Measurements from ENCODE around the gene QRSL1.
"Not testable (repeated sequence)": the region's sequence is repeated elsewhere in the genome, so short reads cannot be mapped to it uniquely, and the experiment has no call there.

QRSL1 gene

DNA sequence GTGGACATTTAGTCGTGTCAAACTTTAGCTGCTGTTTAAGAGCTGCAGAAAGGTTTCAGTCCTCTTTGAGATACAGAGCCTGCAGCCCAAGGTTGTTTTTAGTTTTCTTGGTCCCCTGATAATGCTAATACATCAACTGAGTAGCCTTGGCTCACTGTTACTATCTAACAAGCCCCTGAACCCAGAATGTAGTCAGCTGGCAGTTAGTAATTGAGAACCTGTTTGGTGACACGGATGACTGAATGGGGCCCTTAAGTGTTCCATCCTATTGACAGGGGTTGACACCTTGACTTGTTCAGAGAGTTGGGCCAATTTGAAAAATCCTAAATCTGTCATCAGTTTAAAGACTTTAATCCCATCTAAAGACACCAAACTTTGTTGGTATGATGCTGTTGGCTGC lies 2.9 kb upstream of the QRSL1 start:
- no peak for DNase-seq

DNA sequence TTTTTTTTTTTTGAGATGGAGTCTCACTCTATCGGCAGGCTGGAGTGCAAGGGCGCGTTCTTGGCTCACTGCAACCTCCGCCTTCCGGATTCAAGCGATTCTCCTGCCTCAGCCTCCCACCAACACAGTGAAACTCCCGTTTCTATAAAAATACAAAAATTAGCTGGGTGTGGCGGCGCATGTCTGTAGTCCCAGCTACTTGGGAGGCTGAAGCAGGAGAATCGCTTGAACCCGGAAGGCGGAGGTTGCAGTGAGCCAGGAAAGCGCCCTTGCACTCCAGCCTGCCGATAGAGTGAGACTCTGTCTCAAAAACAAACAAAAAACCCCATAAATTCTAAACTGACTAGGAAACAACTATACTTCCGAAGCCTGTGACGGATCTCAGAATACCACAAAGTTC lies 1.6 kb upstream of the QRSL1 start:
- DNase-seq, result not testable (repeated sequence)

DNA sequence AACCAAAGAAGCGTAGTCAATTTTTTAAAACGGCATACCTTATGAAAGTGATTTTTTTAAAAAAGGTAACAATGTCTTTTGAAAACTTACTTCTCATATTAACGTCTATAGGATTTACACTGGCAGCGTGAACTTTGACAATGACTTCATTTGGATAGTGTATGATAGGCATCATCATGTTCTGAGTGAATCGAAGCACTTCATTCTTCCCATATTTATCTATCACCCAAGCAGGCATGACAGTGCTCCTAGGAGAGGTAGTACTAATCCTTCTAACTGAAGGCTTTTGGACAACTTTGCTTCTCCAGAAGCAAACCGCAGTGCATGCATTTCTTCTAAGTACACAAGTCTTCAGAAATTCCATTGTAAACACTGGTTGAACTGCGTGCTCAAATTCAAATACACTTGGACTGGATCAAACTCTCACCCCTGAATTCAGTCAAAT lies 698 bp upstream of the QRSL1 start:
- no peak for DNase-seq

DNA sequence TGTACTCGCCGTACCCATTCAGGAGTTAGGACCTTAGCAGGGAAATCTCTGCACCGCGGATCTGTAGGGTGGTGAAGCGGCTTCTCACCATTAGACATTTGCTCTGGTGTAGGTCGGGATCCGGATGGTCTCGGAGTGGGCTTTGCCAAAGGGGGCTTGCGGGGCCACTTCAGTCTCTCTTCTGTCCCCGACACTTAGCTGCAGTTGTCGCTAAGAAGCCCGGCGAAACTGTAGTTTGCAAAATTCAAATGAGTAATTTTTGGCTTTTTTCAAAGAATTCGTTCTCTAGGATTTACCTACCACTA lies 433 bp downstream of the QRSL1 start:
- DNase-seq, result no peak

DNA sequence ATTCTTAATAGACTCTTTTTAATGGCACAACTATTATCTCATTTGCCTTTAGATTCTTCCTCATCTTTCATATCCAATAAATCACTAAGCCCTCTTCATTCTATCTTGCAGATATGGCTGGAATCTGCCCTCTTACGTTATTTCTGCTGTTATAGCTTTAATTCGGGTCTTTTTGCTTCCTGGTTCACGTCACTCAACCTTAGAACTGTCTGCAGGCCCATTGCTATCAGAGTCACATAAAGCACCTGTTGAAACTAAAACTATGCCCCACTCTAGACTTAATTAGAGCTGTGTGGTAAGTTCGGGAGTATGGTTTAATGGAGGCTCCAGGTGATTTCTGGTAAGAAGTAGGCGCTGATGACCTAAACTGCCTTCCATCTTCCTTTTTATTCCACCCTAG lies 988 bp downstream of the QRSL1 start:
- no peak for DNase-seq

DNA sequence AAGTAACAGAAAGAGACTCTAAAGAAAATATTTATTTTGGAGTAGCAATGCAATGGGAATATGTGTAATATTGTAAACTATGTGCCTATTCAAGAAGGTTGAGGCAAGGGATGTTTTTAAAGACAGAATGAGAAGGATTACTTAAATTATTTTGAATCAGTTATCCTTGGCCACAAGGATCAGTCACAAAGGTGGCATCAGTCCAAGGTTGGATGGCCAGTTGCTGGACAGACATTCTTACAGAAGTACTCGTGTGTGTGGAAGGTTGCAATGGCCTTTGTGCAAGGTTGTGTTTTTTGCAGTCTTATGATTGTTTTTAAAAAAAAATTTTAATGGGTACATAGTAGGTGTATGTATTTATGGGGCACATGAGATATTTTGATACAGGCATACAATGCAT lies 2.0 kb downstream of the QRSL1 start:
- DNase-seq, result no peak

DNA sequence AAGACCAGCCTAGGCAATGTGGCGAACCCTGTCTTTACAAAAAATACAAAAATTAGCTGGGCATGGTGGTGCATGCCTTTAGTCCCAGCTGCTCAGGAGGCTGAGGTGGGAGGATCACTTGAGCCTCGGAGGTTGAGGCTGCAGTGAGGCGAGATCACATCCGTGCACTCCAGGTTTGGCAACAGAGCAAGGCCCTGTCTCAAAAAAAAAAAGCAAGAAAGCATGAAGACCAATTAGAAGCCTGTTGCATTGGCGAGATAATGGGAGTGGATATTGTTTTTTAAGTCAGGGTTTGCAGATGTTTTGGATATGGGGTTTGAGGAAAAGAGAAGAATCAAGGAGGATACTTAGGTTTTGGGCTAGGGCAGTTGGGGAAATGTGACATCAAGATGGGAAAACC lies 5.2 kb downstream of the QRSL1 start:
- DNase-seq, result no peak

DNA sequence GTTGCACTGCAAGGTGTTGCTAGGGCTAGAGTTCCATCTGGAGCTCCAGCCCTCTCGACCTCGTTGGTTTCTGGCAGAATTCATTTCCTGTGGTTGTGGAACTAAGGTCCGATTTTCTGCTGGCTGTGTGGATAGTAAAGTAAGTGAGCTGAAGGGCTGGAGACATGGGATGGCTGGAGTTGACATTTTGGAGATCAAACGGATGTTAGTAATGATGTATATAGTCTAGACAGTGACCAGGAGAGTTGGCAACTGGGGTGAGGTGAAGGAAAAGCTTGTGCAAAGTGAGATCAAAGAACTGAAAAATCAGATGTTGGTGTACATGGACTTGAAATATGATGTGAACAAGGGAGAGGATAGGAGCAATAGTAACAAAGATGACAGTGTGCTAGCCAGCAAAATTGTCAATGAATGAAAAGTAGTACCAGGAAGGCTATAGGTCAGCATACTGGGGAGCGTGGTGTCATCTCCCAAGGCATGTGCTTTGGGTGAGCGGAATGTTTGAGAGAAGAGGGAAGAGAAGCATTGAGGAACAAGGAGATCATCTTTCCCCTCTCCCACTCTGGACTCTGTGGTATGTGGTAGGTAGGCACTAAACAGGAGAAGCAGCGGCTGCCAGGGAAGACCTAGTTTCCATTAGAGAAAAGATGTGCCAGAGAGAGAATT lies 7.8 kb downstream of the QRSL1 start:
- no peak for DNase-seq

DNA sequence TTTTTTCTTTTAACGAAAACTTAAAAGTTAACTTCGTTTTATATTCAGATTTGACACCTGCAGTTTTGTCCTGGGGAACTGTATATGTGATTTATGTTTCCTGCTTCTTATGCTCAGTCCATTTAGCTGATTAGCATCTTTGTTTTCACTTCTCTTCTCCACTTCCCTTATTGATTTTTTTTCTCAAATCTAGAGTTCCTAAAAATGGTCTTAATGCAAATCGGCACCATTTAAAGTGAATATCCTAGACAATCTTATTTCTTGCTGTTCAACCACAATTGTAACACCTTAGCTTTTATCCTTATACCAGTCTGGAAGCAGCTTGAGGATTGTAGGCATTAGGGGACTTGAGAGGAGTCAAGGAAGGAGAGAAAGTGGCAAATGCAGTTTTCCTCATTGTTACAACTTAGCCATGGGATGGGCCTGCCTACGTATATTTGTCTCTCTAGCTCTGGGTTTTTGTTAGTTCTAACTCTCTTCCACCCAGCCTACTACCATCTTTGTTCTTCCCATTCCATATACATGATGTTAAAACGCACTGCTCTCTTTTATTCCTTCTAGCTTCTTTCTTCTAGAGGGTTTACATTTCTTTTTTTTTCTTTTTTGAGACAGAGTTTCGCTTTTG lies 8.5 kb downstream of the QRSL1 start:
- DNase-seq, result no peak

DNA sequence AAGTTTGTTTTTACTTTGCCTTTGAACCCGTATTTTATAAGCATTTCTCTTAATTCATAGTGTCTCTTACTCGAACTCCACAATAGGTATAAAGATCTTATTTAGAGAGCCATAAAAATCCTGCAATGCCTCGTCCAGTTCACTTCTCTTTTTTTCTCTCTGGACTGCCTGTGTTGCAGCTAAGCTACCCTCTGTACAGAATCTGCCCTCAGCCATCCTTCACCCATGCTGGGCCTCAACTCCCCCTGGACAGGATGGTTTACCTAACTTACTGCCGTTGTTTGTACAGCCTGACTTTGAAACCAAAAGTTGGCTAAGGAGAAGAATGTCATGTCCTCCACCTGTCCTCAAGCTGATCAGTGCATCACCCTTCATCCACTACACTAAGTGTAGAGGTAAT lies 10.4 kb downstream of the QRSL1 start:
- no peak for DNase-seq

DNA sequence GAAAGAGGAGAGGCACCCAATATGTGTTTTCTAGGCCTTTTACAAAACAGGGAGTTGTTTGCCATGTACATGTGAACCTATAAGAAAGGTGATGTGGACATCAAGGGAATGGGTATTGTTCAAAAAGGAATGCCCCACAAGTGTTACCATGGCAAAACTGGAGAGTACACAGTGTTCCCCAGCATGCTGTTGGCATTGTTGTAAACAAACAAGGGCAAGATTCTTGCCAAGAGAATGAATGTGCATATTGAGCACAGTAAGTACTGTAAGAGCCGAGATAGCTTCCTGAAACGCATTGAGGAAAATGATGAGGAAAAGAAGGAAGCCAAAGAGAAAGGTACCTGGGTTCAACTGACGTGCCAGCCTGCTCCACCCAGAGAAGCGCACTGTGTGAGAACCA lies 13.1 kb downstream of the QRSL1 start:
- no peak for DNase-seq

DNA sequence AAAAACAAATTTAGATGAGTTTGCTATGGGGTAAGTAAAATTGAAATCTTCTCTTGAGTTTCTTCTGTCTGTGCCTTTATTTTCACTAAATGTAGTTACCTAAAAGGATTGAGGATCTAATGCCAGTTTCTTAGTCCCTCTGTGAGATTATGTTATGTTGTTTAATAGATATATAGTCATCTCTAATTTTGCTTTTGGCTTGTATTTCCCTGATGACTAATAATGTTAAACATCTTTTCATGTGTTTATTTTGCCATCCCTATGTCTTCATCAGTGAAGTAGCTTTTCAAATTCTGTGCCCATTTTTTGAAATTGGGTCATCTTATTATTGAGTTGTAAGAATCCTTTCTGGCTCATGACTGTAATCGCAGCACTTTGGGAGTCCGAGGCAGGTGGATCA lies 13.7 kb downstream of the QRSL1 start:
- DNase-seq, result no peak

DNA sequence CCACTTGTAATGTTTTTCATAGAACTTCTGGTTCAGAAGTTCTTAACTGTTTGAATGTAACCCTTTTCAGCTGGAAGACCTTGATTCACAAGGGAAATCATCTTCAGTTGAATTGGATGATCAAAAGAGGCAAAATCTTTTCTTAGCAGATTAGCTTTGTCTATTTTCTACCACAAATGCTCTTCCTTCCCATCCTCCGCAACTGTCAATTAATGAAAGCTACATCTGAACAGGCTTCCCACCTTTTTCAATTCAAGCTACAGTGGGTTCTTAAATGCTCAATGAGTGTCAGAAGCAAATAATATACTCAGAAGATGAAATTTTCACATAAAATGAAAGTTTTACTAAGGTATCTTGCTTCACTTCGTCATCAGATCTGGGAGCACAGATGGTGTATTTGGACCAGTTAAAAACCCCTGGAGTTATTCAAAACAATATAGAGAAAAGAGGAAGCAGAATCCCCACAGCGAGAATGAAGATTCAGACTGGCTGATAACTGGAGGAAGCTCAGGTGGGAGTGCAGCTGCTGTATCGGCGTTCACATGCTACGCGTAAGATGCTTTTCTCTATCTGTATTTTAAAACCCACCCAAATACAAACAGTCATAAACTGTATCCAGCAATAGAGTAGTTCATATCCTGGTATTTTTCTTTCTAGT lies 19.4 kb downstream of the QRSL1 start:
- no peak for DNase-seq

DNA sequence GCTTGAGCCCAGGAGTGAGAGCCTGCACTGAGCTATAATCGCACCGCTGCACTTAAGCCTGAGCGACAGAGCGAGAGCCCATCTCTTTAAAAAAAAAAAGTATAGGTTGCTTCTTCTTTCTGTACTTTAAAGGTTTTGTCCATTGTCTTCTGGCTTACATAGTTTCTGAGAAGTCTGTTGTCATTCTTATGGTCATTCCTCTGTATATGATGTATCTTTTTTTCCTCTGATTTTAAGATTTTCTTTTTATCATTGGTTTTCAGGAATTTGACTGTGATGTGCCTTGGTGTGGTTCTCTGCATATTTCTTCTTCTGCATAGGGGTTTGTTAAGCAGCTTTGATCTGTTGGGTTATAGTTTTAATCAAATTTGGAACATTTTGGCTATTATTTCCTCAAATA lies 29.1 kb downstream of the QRSL1 start:
- DNase-seq, result no peak

DNA sequence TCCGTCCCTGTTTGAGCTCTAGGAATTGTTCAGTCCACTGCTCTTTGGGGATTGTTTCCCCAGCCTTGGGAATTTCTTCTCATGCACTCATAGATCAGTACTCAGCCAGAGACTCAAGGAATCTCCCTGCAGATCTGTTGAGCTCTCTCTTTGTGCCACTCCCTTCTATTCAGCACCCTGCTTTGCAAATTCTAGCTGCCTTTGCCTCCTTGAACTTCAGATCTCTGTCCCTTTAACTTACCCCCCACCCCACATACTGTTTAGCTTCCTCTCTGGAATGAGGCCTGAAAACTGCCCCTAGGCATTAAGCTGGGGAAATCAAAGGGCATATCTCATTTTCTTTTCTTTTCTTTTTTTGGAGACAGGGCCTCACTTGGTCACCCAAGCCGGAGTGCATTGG lies 30.5 kb downstream of the QRSL1 start:
- DNase-seq, result no peak

DNA sequence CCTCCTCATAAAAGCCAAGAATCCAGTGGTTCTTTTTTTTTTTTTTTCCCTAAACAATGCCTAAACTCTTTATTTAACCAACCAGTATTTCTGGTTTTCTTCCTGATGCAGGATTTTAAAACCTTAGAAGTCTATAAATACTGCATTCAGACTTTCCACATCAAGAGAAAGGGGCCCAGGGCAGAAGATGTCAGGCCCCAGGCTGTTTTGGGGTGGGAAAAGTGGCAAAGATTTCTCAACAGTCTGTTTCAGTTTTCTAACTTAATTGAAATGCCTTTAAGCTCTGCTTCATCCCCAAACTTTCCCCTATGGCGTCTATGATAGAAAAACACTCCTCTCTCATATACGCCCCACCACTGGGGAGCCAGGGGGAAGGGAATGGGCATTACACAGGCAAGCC lies 33.1 kb downstream of the QRSL1 start:
- DNase-seq, result no peak

DNA sequence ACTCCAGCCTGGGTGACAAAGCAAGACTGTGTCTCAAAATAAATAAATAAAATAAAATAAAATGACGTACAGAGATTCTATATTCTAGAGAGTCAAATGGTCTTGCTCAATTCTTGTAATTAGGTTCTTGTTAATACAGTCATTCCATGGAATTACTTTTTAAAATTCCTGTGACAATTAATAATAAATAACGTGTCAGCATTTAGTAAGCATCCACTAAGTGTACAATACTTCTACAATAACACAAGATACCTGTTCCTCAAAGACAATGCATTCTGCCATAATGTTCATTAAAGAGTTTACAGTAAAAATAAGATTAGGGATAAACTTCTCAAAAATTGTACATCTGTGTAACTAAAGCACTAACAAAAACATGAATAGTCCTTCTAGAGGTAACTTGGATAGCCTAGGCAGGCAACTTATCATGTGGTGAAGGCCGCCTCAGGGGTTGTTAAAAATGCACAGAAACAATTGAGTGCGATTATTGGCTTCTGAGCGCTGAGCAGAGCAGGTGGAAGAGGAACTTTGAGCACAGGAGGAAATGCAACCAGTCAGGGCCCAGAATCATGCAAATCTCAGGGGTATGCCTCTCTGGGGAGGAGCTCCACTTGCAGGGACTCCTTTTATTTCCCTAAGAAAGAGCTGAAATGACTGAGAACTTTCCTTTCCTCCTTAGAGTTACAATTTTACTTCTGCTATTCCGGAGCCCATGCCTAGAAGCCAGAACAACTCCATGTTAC lies 37.1 kb downstream of the QRSL1 start:
- DNase-seq, result peak; percentile 71

DNA sequence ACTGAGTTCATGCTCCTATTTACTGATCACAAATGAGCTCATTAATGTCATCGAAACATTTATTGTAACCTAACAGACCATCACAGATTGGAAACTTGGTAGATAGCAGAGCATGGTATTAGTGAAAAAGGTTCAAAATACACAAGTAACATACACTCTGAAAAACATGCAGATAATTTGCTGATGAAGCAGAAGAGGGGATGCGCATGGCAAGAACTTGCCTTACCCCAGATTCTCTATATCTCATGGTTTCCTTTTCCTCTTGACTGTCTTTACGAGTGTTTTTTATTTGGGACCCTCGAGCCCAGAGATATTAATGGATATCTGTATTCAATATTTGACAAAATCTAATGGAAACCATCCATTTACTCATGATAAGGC lies 37.6 kb downstream of the QRSL1 start:
- DNase-seq, result no peak

DNA sequence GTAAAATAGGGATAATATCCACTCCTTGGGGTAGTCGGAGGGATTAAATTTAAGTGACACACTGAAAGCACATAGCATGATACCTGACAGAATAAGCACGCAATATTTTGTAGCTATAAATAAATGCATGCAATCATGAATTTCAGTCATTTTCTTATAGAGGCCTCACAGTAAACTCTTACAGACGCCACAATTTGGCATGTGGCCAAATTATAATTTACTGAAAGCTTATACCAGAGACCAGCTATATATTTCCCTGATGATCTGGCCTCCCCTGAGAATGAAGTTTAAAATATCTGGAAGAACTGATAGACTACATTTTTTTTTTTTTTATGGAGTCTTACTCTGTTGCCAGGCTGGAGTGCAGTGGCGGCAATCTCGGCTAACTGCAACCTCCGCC lies 40.9 kb downstream of the QRSL1 start:
- no peak for DNase-seq

DNA sequence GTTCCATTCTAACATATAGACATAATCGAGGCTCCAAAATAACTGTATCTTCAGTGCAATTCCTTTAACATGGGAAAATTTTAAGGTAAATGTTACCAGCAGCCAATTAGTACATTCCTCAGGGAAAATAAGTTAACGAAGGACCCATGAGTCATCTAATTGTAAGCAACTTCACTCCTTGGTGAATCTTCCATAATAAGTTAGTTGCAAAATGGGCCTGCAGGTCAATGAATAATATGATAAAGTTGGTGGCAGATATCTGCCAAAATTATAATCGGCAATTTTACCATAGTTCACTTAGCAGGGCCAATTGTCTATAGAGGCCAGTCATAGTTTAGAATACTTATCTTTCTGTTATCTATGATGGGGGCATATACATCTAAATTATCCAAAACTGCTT lies 42.3 kb downstream of the QRSL1 start:
- DNase-seq, result no peak

DNA sequence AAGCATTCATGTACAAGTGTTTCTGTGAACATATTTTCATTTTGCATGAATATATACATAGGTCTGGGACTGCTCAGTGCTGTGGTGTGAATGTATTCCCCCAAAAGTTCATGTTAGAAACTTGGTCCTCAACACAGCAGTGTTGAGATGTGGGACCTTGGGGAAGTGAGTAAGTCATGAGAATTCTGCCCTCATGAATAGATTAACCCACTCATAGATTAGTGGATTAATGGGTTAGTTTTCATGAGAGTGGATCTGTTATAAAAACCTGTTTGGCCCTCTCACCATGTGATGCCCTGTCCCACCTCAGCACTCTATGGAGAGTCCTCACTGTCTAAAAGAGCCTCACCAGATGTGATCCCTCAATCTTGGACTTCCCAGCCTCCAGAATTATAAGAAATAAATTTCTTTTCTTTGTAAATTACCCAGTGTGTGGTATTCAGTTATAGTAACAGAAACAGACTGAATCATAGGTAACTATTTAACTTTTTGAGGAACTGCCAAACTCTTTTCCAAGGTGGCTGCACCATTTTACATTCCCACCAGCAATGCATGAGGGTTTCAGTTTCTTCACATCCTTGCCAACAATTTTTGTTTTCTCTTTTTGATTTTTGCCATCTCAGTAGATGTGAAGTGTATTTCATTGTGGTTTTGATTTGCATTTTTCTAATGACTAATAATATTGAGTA lies 45.3 kb downstream of the QRSL1 start:
- no peak for DNase-seq

DNA sequence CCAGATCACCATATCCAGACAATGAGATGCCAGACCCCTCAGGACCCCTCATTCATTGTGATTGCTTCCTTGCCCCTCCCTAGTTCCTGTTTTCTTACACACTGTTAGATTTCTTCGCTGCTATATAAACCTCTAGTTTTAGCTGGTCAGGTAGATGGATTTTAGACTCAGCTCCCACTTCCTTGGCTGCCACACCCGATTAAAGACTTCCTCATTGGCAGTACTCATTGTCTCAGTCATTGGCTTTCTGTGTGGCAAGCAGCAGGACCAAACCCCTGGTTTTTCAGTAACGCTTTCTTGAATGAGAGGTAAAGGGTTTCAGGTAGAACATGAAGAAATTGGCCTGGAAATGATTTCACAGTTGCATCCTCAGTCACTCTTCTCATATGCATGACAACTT lies 47.9 kb downstream of the QRSL1 start:
- DNase-seq, result no peak

DNA sequence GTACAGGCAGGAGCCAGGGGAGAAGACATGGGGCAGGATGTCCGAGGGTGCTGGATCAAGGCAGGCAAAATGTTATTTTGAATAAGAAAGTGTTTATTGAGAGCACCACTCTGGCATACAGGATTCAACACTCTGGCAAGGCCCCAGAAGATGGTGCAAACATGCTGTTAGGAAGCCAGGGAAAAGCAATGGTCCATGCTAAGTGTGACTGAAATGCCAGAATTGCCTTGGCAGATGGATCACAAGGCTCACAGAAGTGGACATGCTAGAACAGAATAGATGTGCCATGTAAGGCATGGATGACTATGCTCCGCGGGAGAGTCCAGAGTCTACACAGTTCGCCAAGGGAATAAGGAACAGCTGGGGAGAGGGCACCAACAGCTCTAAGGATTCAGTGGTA lies 54.6 kb downstream of the QRSL1 start:
- DNase-seq, result no peak

DNA sequence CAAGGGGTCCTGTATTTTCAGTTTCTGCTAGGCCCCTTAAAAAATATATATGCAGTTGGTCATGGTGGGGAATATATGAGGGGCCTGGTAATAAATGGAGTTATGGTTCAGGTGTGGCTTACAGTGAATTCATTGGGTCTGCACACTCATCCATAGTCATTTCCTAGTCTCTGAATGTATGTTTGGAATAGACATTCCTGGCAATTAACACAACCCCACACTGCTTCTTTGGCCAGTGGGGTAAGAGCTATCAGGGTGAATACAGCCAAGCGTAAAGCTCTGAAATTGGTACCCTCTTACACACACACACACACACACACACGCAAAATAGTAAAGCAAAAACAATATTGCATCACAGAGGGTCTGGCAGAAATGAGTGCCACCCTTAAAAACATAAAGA lies 56.5 kb downstream of the QRSL1 start:
- no peak for DNase-seq
